DOHH2 (cell line): ENCODE results near the gene COASY.

Source experiments
- H3F3A ChIP-seq: fragments of 200-600 bp; sonication (generic), shearing (Covaris generic); 2 replicates; pipeline ENCODE4 v1.6.0; 2016; ENCODE audit warnings: antibody characterized with exemption, mild to moderate bottlenecking; ENCODE audit not compliant: control insufficient read depth, insufficient read depth
- H3K27ac ChIP-seq: fragments of 200-600 bp; sonication (generic); 2 replicates; pipeline ENCODE4 v1.5.1; 2014; ENCODE audit warnings: low read depth, mild to moderate bottlenecking, low read length, moderate library complexity
- H3K27me3 ChIP-seq: fragments of 200-600 bp; sonication (generic); 2 replicates; pipeline ENCODE4 v1.6.1; 2014; ENCODE audit warnings: mild to moderate bottlenecking, low read length, mixed read lengths; ENCODE audit not compliant: control insufficient read depth
- H3K36me3 ChIP-seq: fragments of 200-600 bp; sonication (generic); 2 replicates; pipeline ENCODE4 v1.6.1; 2014; ENCODE audit warnings: mild to moderate bottlenecking, low read length, moderate library complexity, mixed read lengths; ENCODE audit not compliant: control insufficient read depth
- H3K4me1 ChIP-seq: fragments of 200-600 bp; sonication (generic); 2 replicates; pipeline ENCODE4 v1.6.1; 2014; ENCODE audit warnings: mild to moderate bottlenecking, low read length, mixed read lengths; ENCODE audit not compliant: control insufficient read depth
- H3K4me2 ChIP-seq: fragments of 200-600 bp; sonication (generic); 2 replicates; pipeline ENCODE4 v1.6.0; 2014; ENCODE audit warnings: mild to moderate bottlenecking, low read length, moderate library complexity
- H3K4me3 ChIP-seq: fragments of 200-600 bp; sonication (generic); 2 replicates; pipeline ENCODE4 v1.5.1; 2014; ENCODE audit warnings: mild to moderate bottlenecking, low read length, mixed read lengths
- H3K79me2 ChIP-seq: fragments of 200-600 bp; sonication (generic); 2 replicates; pipeline ENCODE4 v1.6.1; 2014; ENCODE audit warnings: mild to moderate bottlenecking, low read length, mixed read lengths; ENCODE audit not compliant: control insufficient read depth
- H3K9me2 ChIP-seq: fragments of 200-600 bp; sonication (generic); replicated peaks from 2 replicates; pipeline ENCODE4 v1.6.1; 2014; ENCODE audit warnings: mild to moderate bottlenecking, low read length, mixed read lengths; ENCODE audit not compliant: control insufficient read depth
- H3K9me3 ChIP-seq: fragments of 200-600 bp; sonication (generic); 2 replicates; pipeline ENCODE4 v1.6.1; 2014; ENCODE audit warnings: antibody characterized with exemption, low read length, mixed read lengths; ENCODE audit not compliant: control insufficient read depth, insufficient read depth
- H4K20me1 ChIP-seq: fragments of 200-600 bp; sonication (generic); 2 replicates; pipeline ENCODE4 v1.6.0; 2014; ENCODE audit warnings: low read depth, mild to moderate bottlenecking, antibody characterized with exemption, low read length, moderate library complexity; ENCODE audit not compliant: control insufficient read depth, insufficient read depth
- EZH2phosphoT487 ChIP-seq: fragments of 200-600 bp; sonication (generic); IDR thresholded peaks from 2 replicates; pipeline ENCODE4 v1.6.1; 2017; ENCODE audit warnings: borderline replicate concordance, mild to moderate bottlenecking, antibody characterized with exemption, low read length, moderate library complexity, mixed read lengths
- TF ChIP-seq, protein P1 (sequence below): fragments of 200-600 bp; sonication (generic); IDR thresholded peaks from one replicate; pipeline ENCODE4 v1.5.1; 2014; ENCODE audit warnings: antibody characterized with exemption, mild to moderate bottlenecking, low read depth, low read length; ENCODE audit not compliant: poor library complexity, severe bottlenecking

Gene COASY

DNA sequence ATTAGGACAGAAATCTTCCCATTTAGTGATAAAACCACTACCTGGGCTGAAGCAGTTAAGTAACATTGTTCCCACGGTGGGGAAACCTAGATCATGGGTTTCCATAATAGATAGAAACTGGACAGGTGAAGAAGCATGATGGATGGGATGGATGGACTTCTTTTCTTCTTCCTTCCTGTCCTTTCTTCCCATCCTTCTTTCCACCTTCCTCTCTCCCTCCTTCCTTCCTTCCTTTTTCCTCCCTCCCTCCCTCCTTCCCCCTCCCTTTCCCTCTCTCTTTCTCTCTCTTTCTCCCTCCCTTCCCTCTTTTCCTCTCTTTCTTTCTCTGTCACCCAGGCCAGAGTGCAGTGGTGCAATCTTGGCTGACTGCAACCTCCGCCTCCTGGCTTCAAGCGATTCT, 12.5 kb downstream of the COASY start:
- H3F3A ChIP-seq: peaks cover 9% of the 10 kb centered on the region
- peaks cover 31% of the 10 kb centered on the region for H3K4me1 ChIP-seq
- no peaks in the 10 kb centered on the region for H3K9me3 ChIP-seq
- no peak for TF ChIP-seq EZH2phosphoT487
- TF ChIP-seq, protein P1, sequence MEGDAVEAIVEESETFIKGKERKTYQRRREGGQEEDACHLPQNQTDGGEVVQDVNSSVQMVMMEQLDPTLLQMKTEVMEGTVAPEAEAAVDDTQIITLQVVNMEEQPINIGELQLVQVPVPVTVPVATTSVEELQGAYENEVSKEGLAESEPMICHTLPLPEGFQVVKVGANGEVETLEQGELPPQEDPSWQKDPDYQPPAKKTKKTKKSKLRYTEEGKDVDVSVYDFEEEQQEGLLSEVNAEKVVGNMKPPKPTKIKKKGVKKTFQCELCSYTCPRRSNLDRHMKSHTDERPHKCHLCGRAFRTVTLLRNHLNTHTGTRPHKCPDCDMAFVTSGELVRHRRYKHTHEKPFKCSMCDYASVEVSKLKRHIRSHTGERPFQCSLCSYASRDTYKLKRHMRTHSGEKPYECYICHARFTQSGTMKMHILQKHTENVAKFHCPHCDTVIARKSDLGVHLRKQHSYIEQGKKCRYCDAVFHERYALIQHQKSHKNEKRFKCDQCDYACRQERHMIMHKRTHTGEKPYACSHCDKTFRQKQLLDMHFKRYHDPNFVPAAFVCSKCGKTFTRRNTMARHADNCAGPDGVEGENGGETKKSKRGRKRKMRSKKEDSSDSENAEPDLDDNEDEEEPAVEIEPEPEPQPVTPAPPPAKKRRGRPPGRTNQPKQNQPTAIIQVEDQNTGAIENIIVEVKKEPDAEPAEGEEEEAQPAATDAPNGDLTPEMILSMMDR: no peak
- no peaks in the 10 kb centered on the region for H3K27me3 ChIP-seq
- no peaks in the 10 kb centered on the region for H4K20me1 ChIP-seq
- no peaks in the 10 kb centered on the region for H3K9me2 ChIP-seq
- H3K36me3 ChIP-seq: peaks cover 79% of the 10 kb centered on the region
- no peak overlapping the region for H3K27ac ChIP-seq
- H3K4me3 ChIP-seq: no peak overlapping the region
- no peak overlapping the region for H3K4me2 ChIP-seq
- H3K79me2 ChIP-seq: peaks cover 62% of the 10 kb centered on the region

DNA sequence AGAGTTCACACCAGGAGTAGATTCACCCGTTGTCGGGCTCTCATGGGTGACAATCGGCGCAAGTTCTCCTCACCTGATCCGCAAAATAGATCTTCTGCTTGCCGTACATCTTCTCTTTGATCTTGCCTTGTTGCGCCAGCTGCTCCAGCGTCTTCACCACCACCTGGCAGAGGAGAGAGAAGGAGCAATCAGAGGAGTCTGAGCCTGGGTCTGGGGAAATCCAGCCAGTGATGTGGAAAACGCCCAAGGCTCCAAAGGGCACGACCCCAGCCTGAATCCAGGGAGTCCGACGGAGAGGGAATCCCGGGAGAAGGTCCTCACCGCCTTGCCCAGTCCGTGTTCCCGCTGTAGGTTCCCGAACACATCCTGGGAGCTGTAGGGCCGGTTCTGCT, 15.2 kb downstream of the COASY start:
- peaks cover 74% of the 10 kb centered on the region for H3K36me3 ChIP-seq
- H3K9me2 ChIP-seq: no peaks in the 10 kb centered on the region
- H3K27ac ChIP-seq: peak overlapping the region; percentile 81
- H3F3A ChIP-seq: peaks cover 13% of the 10 kb centered on the region
- H3K79me2 ChIP-seq: peaks cover 50% of the 10 kb centered on the region
- no peaks in the 10 kb centered on the region for H3K27me3 ChIP-seq
- peak overlapping the region; percentile 66 for H3K4me2 ChIP-seq
- peaks cover 35% of the 10 kb centered on the region for H3K4me1 ChIP-seq
- H3K9me3 ChIP-seq: no peaks in the 10 kb centered on the region
- H4K20me1 ChIP-seq: peaks cover 3% of the 10 kb centered on the region; the same call in 1 of the 2 replicates
- TF ChIP-seq, protein P1: no peak
- no peak for TF ChIP-seq EZH2phosphoT487
- H3K4me3 ChIP-seq: peak overlapping the region; percentile 89

DNA sequence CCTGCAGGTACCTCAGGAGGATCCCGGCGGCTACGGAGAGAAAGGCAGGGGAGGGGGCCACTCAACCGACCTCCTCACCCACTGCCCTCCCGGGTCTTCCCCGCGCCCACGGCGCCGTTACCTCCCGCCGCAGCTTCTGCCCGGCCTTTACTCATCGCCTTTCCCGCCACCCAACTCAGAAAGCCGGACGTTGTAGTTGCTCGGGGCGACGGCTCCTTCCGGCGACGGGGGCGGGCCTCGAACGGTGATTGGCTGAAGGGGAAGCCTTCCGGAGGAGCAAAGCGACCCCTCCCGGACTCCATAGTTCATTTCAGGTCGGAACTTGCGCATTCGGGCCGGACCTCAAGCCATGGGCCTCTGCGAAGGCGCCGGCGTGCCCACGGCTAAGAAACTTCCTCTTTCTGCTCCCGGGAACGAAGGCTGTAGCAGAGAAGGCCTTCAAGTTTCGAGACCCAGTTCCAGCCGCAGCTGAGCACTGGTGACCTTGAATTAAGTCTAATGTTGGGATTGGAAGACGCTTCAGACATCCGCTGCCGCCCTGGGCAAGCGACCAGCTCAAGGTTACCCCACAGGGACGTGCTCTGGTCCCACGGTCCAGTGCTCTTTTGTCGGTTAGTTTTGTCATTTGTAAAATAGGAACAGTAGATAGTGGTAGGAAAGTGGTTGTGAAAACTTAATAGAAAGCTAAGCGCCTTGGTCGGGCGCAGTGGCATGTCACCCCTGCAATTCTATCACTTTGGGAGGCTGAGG, 15.8 kb downstream of the COASY start, which contains the start of gene PSMC3IP:
Gene PSMC3IP, minus strand, starts transcription at position 198 of the 750 bp plus-strand sequence. Its CDS starts 43 bp downstream, at position 155.
- Histone ChIP-seq H3K9me2 (no peaks in the 10 kb centered on the region), H4K20me1 (peaks cover 3% of the 10 kb centered on the region; the same call in 1 of the 2 replicates), H3K36me3 (peaks cover 76% of the 10 kb centered on the region), H3K27me3 (no peaks in the 10 kb centered on the region), H3K79me2 (peaks cover 47% of the 10 kb centered on the region), H3K9me3 (no peaks in the 10 kb centered on the region), H3F3A (peaks cover 13% of the 10 kb centered on the region), H3K4me2 (peak within 1 kb of the TSS; percentile 66), H3K27ac (peak within 1 kb of the TSS; percentile 81), H3K4me1 (peaks cover 35% of the 10 kb centered on the region), H3K4me3 (peak within 1 kb of the TSS; percentile 89)
- TF ChIP-seq EZH2phosphoT487: no peak
- TF ChIP-seq, protein P1: peak; percentile 42
